D721Med (cell line): ENCODE data around the gene CFAP92.

Source experiments
- DNase-seq: peaks from one replicate; pipeline ENCODE4 v3.0.0; 2011; ENCODE audit warnings: low spot score; ENCODE audit not compliant: insufficient read length
- FAIRE-seq: peaks from 2 replicates; lab custom pipeline; 2011; peaks lifted over from hg19 to GRCh38; lab: Jason Lieb, UNC
- TF ChIP-seq, protein P1 (sequence below): IDR thresholded peaks from 2 replicates; pipeline ENCODE4 v1.5.1; 2012; ENCODE audit warnings: mild to moderate bottlenecking, control low read depth; ENCODE audit not compliant: insufficient read depth; ENCODE audit errors: missing control alignments

Gene CFAP92

DNA sequence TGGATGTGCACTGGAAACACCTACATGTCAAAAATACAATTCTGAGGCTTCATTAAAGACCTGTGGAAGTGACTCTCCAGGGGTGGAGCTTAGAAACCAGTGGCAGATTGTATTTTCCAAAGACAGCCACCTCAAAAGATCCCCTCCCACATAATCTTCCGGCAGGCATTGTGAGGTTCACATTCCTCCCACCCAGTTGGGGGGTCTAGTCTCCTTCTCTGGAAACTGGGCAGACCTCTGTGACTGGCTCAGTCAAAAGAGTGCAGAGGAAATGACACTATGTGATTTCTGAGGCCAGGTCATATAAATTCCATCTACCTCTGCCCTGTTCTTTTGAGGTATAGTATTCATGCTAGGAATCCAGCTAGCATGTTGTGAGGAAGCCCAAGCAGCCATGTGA is 1.9 kb upstream of the CFAP92 start:
- FAIRE-seq (no peak), DNase-seq (no peak)
- TF ChIP-seq, protein P1, sequence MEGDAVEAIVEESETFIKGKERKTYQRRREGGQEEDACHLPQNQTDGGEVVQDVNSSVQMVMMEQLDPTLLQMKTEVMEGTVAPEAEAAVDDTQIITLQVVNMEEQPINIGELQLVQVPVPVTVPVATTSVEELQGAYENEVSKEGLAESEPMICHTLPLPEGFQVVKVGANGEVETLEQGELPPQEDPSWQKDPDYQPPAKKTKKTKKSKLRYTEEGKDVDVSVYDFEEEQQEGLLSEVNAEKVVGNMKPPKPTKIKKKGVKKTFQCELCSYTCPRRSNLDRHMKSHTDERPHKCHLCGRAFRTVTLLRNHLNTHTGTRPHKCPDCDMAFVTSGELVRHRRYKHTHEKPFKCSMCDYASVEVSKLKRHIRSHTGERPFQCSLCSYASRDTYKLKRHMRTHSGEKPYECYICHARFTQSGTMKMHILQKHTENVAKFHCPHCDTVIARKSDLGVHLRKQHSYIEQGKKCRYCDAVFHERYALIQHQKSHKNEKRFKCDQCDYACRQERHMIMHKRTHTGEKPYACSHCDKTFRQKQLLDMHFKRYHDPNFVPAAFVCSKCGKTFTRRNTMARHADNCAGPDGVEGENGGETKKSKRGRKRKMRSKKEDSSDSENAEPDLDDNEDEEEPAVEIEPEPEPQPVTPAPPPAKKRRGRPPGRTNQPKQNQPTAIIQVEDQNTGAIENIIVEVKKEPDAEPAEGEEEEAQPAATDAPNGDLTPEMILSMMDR, result no peak

- TF ChIP-seq, protein P1, result no peak
- DNase-seq (no peak), FAIRE-seq (no peak)
Measured at GRCh38 chr3:128994581-128995546, 988 bp upstream of the CFAP92 start.

DNA sequence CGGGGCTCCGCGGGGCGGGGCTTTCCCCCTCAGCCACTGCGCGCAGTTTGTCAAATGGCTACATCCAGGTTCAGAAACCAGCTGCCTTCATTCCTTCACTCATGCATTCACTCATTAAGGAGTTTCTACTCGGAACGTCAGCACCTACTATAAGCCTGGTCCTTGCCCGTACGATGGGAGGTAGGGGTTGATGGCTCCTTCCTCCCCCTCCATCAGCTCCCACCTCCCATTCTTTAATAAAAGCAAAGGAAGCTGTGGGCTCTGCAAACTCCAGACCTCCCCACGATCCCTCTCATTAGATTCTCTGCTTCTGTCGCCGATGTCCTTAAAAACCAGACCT is 267 bp upstream of the CFAP92 start:
- FAIRE-seq, result no peak
- TF ChIP-seq, protein P1, result no peak
- DNase-seq, result no peak

DNA sequence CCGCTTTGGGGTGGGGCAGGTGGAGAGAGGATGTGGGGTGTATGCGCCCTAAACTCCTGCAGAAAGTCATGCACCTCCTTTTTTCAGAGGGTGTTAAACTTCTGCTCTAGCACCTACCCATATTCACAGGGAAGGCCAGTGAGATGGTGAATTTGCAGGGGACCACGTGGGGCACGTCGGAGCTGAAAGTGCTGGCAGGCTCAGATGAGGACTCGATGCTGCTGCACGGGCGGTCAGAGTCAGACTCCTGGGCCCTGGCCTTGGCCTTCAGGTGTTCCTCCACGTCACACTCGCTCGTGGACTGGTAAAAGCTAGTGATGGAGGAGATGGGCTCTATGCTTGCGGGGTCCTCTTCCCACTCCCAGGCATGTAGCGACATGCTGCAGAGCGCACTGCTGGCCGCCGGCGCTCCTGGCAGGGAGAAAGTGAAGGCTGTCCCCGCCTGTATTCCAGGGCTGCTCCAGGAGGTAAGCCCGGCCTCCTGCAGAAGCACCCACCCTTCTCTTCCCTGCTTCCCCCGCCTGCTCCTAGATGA is 883 bp downstream of the CFAP92 start:
- FAIRE-seq (no peak), DNase-seq (no peak)
- TF ChIP-seq, protein P1, result no peak

DNA sequence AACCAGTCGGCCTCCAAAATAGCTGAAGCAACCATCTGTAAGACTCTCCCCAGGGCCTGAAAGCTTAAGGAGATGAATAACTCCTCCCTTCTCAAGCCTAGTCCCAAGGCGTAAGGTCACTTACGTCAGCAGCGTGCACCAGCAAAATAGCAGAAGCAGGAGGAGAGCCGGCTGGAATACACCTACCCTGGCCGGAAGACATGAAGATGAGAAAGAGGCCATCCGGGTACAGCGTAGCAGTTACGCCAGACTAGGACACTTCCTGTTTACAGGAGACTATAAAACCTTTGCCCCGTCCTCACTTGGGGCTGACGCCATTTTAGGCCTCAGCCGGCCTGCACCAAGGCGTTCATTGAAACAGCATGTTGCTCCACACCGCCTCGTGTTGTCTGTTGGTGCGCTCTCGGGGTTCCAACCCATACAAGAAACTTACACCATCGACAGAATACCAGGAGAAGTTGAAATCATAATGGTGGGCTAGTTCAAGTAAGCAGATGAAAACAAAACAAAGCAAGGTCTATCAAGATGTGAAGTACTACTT is 2.5 kb downstream of the CFAP92 start:
- DNase-seq (no peak), FAIRE-seq (no peak)
- TF ChIP-seq, protein P1, result no peak

DNA sequence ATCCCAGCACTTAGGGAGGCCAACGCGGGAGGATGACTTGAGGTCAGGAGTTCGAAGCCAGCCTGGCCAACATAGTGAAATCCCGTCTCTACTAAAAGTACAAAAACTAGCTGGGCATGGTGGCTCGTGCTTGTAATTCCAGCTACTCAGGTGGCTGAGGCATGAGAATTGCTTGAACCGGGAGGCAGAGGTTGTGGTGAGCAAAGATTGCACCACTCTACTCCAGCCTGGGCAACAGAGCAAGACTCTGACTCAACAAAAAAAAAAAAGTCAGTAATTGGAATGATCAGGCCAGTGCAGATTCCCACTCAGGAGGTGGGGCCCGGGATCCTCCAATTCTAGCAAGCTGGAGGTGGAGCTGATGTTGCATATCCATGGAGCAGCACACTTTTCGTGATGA is 5.6 kb downstream of the CFAP92 start:
- FAIRE-seq (no peak), DNase-seq (no peak)
- TF ChIP-seq, protein P1, result no peak
